Activated B cell treated with CpG ODN at 0.5 μM for 24 hours (primary cell): ENCODE results near the gene SMIM43. TPM values are rescaled to one million over a fixed set of nuclear protein-coding genes. Genes with fewer than 3 reads are reported as not detected.

Experiments
- ATAC-seq: fragments of 200-7000 bp; cut with Tn5 transposase; one replicate; pipeline ENCODE4 v1.10.0; 2021; ENCODE audit warnings: low read depth, mild to moderate bottlenecking, moderate library complexity
- CTCF ChIA-PET: fragments of 350-600 bp; sonication (Branson Sonifier 250); formaldehyde crosslinking; loops from one replicate; lab custom pipeline; 2021; ENCODE audit warnings: antibody characterized with exemption; lab: Charles Lee
- POLR2A ChIA-PET: fragments of 350-600 bp; sonication (Branson Sonifier 250); formaldehyde crosslinking; loops from one replicate; lab custom pipeline; 2021; ENCODE audit warnings: antibody characterized with exemption; lab: Charles Lee
- DNase-seq: peaks from one replicate; pipeline ENCODE4 v3.0.0; 2022
- H3K27ac Mint-ChIP-seq: one replicate; pipeline ENCODE4 v1.8.0; 2020; ENCODE audit warnings: mixed read lengths
- H3K27me3 Mint-ChIP-seq: one replicate; pipeline ENCODE4 v1.8.0; 2021; ENCODE audit warnings: mixed read lengths
- H3K36me3 Mint-ChIP-seq: one replicate; pipeline ENCODE4 v1.8.0; 2021; ENCODE audit warnings: low read depth, mixed read lengths
- H3K4me1 Mint-ChIP-seq: one replicate; pipeline ENCODE4 v1.8.0; 2021; ENCODE audit warnings: mixed read lengths
- H3K4me3 Mint-ChIP-seq: one replicate; pipeline ENCODE4 v1.8.0; 2020; ENCODE audit warnings: mild to moderate bottlenecking, mixed read lengths
- H3K9me3 Mint-ChIP-seq: one replicate; pipeline ENCODE4 v1.8.0; 2020; ENCODE audit warnings: mixed read lengths
- intact Hi-C: fragments of 100-400 bp; cut with micrococcal nuclease; formaldehyde crosslinking; loops from one replicate; pipeline ENCODE4 v1.15.1; 2024
- total RNA-seq: library from RNA; stranded (reverse); gene quantifications from 2 replicates; pipeline ENCODE4 v1.2.3, GENCODE V29; 2022
- TF ChIP-seq, protein P1 (sequence below): fragments of 200-600 bp; IDR thresholded peaks from one replicate; pipeline ENCODE4 v1.8.0; 2022; ENCODE audit warnings: antibody characterized with exemption, mild to moderate bottlenecking

Gene SMIM43
- total RNA-seq, 1 donor from 2014 or later = not detected

DNA sequence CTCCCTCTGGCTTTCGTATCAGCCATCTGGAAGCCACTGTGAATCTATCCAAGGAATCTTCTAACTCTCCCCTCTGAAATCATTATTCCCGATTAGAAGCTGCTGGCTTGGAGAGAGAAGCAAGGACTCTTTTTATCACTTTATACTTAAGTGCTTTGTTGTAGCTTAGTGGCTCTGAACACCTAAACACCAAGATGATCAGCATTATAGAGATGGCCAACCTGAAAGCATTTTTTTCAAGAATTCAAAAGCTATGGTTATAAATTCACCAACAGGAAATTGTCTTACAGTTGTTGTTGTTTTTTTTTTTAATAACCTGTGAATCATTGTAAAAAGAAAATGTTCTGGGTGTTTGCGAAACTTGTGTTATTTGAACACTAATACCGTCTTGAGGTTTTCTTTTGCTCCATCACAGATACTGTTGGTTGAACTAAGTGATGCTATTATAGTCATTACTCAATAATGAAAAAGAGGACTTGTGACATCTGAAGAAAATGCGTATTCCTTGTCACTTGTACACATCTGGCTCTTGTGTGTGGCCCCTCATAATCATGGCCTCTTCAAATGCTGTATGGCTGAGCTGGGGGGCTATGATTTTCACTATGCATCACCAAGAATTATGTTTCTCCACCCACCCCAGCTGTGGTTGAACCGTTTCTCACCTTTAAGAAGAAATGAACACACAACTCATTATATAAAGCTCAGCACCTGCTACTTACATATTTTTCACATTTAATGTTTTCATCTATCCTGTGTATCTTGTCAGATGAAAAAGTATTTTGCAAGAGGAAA, 11.8 kb upstream of the SMIM43 start:
- ATAC-seq (no peak), DNase-seq (no peak)
- H3K9me3 Mint-ChIP-seq = no peaks in the 10 kb centered on the region
- CTCF ChIA-PET = no interaction called here
- no peaks in the 10 kb centered on the region for H3K4me1 Mint-ChIP-seq
- intact Hi-C loops = no loop called here
- H3K27ac Mint-ChIP-seq = no peak overlapping the region
- no peak overlapping the region for H3K4me3 Mint-ChIP-seq
- TF ChIP-seq, protein P1, sequence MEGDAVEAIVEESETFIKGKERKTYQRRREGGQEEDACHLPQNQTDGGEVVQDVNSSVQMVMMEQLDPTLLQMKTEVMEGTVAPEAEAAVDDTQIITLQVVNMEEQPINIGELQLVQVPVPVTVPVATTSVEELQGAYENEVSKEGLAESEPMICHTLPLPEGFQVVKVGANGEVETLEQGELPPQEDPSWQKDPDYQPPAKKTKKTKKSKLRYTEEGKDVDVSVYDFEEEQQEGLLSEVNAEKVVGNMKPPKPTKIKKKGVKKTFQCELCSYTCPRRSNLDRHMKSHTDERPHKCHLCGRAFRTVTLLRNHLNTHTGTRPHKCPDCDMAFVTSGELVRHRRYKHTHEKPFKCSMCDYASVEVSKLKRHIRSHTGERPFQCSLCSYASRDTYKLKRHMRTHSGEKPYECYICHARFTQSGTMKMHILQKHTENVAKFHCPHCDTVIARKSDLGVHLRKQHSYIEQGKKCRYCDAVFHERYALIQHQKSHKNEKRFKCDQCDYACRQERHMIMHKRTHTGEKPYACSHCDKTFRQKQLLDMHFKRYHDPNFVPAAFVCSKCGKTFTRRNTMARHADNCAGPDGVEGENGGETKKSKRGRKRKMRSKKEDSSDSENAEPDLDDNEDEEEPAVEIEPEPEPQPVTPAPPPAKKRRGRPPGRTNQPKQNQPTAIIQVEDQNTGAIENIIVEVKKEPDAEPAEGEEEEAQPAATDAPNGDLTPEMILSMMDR = no peak
- no peaks in the 10 kb centered on the region for H3K36me3 Mint-ChIP-seq
- POLR2A ChIA-PET = no interaction called here
- H3K27me3 Mint-ChIP-seq = peaks cover 13% of the 10 kb centered on the region

DNA sequence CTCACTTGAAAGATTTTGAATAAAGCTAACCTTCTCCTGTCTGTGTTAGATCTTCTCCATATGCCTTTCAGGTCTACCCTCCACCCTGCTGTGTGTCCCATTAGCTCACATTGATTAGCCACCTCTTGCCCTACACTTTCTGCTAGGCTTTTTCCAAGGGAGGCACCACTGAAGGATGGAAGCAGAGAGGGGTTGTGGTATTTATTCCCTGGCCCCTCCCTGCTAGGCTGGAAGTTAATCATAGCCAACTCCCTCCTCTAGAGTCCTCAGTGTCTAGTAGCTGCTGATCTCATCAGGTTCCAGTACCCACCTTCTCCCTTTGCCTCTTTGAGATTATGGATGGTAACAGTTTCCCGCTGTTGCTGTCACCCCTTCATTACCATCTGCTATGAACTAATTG, 8.9 kb upstream of the SMIM43 start:
- no peak for DNase-seq
- intact Hi-C loops = no loop called here
- Mint-ChIP-seq H3K4me1 (no peaks in the 10 kb centered on the region), H3K36me3 (no peaks in the 10 kb centered on the region), H3K27ac (no peak overlapping the region), H3K27me3 (peaks cover 10% of the 10 kb centered on the region), H3K4me3 (no peak overlapping the region), H3K9me3 (no peaks in the 10 kb centered on the region)
- ChIA-PET CTCF (no interaction called here), POLR2A (no interaction called here)
- TF ChIP-seq, protein P1 = no peak
- no peak for ATAC-seq

DNA sequence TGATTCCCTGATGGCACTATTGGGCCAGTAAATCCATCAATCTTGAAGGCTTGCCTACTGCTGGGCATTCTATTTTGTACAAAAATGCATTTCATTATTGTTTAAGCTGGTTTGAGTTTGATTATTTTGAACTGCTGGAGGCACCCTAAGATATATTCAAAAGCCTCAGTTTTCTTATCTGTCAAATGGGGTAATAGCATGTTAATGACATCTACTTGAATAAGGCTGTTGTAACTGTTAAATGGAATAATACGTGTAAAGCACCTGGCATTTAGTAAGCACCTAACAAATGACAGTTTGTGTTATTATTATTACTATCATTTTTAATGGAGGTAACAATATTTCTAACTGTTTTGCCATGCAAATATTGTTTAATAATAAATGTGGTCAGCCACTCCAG, 6.9 kb upstream of the SMIM43 start:
- TF ChIP-seq, protein P1 = no peak
- POLR2A ChIA-PET = no interaction called here

DNA sequence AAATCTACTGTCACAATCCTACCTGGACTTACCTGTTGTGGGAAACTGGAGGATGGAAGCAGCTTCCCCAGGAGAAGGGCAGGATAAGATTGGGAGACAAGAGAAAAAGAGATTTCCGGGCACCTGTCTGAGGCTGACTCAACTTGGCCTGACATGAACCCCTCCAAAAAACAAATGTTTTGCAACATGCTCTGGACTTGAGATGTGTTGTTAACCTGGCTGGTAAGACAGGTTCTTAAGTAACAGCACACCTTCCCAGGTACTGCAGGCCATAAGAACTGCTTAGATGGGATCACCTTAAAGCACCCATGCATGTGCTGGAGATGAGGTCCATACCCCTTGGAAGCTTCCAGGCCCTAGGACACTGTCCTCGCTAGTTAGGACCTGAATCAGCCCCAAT, 4.4 kb upstream of the SMIM43 start:
- intact Hi-C loops = no loop called here
- no peaks in the 10 kb centered on the region for H3K9me3 Mint-ChIP-seq
- CTCF ChIA-PET = no interaction called here
- TF ChIP-seq, protein P1 = no peak
- no peak overlapping the region for H3K4me3 Mint-ChIP-seq
- H3K27me3 Mint-ChIP-seq = peaks cover 39% of the 10 kb centered on the region
- ATAC-seq (no peak), DNase-seq (no peak)
- no peak overlapping the region for H3K27ac Mint-ChIP-seq
- POLR2A ChIA-PET = no interaction called here
- H3K4me1 Mint-ChIP-seq = peaks cover 5% of the 10 kb centered on the region
- no peaks in the 10 kb centered on the region for H3K36me3 Mint-ChIP-seq

More for the DNA sequence above, 6.9 kb upstream of the SMIM43 start:
- Mint-ChIP-seq H3K9me3 (no peaks in the 10 kb centered on the region), H3K36me3 (no peaks in the 10 kb centered on the region), H3K27me3 (peaks cover 22% of the 10 kb centered on the region), H3K27ac (no peak overlapping the region), H3K4me3 (no peak overlapping the region), H3K4me1 (no peaks in the 10 kb centered on the region)
- no peak for ATAC-seq
- CTCF ChIA-PET = no interaction called here
- intact Hi-C loops = no loop called here
- DNase-seq = no peak

DNA sequence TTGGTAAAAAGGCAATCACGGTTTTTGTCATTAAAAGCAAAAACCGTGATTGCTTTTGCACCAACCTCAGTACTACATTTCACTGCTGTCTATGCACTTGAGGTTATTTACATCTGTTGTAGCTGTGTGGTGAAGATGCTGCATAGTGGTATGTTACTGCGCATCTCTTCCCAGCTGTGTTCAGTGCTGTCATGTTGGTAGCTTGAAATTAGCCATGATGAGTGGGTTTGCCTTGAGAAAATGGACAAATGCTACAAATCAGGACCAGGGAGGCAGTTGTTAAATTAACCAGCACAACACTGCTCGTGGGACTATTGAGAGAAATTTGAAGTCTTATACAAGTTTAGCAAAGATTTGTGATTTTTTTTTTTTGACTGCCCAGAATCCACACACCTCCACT, 2.2 kb upstream of the SMIM43 start:
- Mint-ChIP-seq H3K27ac (no peak overlapping the region), H3K4me3 (no peak overlapping the region), H3K36me3 (no peaks in the 10 kb centered on the region), H3K9me3 (no peaks in the 10 kb centered on the region), H3K27me3 (peaks cover 58% of the 10 kb centered on the region), H3K4me1 (peaks cover 8% of the 10 kb centered on the region)
- DNase-seq = no peak
- TF ChIP-seq, protein P1 = no peak
- no peak for ATAC-seq
- intact Hi-C loops = no loop called here
- ChIA-PET CTCF (no interaction called here), POLR2A (no interaction called here)
